Measurements from ENCODE around the gene POLN.

POLN gene

DNA sequence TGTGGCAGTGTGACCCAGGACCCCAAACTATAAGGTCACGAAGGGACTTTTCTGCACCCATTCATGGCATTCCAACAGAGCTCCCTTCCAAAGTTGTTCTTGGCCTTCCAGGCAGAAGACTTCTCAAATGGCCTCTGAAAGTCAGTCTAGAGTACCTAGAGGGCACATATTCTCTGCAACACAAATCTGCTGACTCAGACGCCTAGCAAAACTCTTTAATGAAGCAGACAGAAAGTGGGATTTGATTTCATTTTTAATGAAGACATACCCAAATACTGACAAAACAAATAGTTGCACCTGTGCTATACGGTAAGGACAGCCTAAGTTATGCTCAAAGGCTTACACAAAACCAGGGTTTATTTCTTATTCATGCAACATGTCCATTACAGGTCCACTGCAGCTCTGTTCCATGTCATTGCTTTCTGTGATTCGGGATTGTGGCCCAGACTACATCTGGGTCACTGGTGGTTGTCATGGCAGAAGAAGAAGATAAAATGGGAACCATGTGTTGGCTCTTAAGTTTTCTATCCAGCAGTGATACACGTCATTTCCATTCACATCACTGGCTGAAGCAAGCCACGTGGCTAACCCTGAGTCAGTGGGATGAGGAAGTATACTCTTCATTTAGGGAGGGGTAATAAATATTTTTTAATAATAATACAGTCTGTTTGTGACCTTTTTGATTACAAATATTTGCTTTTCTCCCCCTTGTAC lies 125.1 kb downstream of the POLN start:
- no peak for DNase-seq (ENCODE audit: low read depth in 2 of 2)

DNA sequence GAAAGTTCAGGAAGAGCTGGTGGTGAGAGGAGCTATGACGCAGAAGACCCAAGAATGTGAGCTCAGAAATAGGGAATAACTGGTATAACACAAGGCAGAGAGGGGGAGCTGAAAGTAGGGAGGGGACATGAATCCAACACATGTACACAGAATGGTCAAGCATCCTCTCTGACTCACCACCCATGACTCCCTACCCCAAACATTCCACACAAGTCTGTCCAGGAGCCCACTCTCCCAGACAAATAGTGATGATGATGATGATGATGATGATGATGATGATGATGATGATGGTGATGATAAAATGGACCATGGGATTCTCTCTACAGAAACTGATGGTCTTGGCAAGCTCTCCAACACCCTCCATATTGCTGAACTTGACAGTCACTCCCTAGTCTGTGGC lies 136.4 kb downstream of the POLN start:
- DNase-seq (ENCODE audit: low read depth in 2 of 2) = no peak

DNA sequence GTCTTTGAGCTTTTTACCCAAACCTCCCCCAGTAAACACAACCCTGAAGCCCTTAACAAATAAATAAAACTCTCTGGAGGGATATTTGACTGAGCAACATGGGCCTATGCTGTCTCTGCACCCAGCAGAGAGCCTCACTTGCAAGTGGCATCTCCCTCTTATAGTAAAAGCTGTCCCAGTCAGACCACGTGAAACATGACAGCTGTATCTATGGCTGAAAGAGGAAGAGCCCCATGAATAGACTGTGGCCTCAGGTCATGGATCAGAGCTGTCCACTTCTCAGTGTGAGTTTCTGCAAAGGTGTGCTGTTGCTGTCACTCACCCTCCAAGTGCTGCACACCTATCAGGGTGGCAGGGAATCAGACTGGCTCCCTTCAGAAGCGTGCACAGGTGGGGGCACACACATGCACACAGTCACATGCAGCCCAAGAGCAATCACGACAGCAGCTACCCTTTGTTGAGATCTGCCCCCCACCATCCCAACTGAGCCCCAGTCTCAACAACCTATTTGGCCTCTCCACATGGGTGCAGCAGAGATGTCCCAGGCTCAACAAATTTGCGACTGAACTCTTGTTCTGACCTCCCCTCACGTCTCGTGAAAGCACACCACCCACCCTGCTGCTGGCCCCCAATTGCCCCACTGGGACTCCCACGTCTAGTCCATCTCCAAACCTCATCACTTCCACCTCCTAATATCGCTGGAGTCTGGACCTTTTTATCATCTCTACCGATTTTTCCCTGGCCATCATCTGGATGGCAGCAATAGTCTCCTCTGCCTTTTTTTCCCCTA lies 137.2 kb downstream of the POLN start:
- DNase-seq (ENCODE audit: low read depth in 2 of 2) = no peak

DNA sequence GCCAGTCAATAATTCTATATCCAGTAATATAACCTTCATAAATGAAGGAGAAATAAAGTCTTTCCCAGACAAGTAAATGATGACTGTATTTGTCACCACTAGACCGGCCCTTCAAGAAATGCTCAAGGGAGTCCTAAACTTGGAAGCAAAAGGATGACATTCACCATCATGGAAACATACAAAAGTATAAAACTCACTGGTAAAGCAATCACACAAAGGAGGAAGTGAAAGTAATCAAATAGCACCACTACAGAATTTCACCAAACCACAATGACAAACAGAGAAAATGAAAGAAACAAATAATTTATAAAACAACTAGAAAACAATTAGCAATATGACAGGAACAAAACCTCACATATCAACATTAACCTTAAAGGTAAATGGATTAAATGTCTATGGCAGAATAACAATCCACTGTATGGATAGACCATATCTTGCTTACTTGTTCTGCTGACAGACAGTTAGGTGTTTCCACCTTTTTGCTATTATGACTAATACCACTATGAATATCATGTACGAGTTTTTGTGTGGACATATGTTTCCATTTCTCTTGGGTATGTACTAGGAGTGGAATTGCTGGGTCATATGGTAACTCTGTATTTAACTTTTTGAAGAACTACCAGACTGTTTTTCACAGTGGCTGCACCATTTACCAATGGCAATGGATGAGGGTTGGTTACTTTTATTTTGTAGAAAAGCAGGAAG lies 137.9 kb downstream of the POLN start:
- DNase-seq (ENCODE audit: low read depth in 2 of 2) = no peak

DNA sequence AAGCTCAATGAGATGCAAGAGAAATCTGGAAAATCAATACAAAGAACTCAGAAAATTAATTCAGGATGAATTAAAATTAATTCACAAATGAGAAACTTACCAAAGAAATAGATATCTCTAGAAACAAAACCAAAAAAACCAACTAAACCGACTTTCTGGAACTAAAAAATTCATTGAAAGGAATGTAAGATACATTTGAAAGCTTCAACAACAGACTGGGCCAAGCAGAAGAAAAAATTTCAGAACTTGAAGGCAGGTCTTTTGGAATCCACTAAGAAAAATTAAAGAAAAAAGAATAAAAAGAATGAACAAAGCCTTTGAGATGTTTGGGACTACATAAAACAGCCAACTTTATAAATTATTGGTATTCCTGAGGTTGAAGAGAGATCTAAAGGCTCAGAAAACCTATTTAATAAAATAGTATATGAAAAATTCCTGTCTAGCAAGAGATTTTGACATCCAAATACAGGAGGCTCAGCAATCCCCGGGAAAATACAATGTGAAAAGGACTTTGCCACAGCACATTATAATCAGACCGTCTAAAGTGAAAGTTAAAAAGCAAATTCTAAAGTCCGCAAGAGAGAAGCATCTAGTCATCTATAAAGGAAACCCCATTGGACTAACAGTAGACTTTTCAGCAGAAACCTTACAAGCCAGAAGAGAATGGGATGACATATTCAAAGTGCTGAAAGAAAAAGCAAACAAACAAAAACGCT lies 138.6 kb downstream of the POLN start:
- no peak for DNase-seq (ENCODE audit: low read depth in 2 of 2)

DNA sequence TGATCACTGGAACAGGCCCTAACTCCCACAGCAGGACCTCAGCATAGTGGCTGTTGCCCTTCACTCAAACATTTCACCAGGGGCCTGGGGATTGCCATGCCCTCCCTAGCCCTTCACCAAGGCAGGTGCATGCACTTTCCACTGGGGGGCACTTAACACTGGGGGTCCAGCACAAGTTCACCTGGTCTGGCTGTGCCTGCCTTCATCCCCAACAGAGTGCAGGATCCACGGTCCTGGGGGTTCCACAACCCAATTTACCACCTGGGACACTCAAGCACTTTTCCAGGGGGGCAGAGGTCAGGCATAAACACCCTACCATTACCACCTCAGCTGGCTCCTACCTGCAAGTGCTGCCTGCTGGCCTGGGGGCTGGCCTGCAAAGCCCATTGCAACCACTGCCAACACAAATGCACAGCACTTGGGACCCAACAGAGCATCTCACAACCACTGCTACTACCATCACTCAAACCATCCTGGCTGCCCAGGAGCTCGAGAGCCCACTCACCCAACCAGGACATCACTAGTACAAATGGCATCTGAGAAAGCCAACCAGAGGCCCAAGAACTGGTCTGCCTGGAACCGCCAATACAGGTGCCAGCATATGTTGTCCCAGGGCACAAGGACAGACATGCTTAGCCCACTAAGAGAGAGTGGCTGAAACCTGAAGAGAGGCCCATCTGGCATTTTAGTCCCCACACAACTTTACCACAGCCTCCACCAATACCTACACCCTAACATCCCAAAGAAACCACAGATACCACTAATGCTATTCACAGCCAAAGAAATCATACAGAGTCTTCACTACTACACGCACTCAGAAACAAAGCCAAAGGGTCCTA lies 139.7 kb downstream of the POLN start:
- no peak for DNase-seq (ENCODE audit: low read depth in 2 of 2)

DNA sequence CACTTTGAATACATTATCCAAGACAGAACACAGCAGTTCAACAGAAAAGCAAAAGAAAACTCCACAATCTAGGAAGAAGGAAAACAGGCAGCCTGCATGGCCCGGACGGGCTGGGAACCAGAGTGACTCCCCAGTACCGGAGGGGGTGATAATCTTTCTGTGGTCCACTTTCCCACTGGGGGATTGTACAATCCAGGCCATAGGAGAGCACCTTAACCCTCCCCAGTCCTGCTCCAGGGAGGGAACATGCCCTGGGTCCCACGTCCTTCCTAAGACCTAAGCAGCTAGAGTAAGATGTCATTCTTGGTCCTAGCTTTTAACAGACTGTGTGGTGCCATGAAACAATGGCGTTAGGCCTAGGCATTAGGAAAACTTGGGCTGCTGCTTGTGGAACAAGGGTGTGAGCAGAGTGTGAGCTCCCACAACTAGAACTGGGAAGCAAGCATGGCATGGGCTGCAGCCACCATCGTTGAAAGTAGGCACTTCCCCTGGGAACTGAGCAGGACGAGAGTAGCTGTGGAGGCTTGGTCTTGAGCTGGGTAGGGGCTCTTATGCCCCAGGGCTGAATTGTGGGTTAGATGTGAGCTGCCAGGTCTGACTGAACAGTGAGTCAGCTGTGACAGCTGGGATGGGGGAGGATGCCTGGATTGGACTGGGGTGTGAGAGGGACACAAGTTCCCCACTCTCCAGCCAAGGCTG lies 140.4 kb downstream of the POLN start:
- DNase-seq (ENCODE audit: low read depth in 2 of 2) = no peak

DNA sequence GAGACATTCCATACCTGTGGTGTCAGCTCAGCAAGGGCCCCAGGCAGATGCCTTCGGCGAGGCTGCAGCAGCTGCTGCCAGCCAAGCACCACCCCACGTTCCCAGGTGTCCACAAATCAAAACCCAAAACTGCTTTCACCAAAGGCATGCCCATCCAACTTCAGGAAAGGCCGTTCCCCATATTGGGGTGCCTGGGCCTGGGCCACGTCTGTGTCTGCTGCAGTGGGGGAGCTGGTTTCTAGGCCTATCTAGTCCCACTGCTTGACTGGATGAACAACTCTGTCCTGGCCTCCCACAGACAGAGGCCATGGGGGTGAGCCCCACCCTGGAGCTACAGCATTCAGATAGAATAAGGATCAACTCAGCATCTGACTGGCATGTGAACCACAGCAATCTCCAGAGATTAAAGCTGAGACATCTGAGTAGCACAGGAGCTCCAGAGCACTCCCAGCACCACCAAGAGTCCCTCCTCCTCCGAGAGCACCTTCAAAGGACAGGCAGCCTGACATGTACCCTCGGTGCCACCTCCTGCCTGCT lies 145.8 kb downstream of the POLN start:
- no peak for DNase-seq (ENCODE audit: low read depth in 2 of 2)

DNA sequence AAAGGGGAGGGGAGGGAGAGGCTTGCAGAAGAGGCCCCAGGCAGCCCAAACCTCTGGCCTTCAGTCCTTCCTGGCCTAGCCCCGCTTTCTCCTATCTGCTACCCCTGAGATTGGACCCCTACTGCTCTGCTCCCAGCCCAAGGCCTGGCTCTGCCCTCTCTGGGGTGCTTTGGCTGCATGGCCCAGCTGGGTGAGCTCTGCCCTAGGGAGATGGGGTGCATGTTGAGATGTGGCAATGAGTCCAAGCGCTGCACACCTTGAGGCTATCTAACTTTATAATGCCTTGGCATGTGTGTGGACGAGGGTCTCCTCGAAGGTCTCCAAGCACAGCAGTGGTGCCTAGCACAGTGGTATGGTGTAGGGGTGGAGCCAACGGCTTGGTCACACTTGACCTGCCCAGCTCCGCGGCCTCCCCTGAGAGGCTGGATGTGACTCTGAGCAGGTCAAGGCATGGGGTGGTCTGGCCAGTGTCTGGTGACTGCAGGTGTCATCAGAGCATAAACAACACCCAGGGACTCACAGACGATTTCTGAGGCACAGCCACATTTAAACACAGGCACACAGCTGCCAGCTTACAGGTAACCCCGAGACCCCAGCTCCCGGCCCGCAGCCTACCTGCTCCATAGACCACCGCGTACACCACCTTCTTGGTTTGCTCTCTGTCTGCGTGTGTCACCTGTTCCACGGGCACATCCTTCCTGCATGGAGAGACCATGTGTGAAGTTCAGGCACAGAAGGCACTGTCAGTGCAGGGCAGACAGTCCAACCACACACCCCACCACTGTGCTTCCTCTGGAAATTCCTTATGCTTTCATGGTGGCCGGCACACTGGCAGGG lies 146.5 kb downstream of the POLN start:
- DNase-seq (ENCODE audit: low read depth in 2 of 2) = no peak

DNA sequence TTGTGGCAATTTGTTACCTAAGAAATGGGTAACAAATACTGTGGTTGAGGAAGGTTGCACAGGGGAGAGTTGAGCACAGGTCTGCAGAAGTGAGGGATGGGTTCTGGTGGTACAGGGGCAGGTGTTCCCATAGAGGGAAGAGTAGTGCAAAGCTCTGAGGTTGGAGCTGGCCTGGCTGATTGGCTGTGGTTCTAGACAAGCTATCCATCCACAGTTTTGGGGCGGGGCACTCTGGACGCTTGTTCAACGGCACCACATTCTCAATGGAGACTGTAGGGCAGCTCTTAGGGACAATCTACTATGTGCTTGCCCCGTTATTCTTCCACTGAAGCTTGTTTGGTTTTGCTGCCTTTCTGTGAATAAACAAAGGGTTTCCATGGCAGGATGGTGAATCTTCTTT lies 147.4 kb downstream of the POLN start:
- DNase-seq (ENCODE audit: low read depth in 2 of 2) = no peak

DNA sequence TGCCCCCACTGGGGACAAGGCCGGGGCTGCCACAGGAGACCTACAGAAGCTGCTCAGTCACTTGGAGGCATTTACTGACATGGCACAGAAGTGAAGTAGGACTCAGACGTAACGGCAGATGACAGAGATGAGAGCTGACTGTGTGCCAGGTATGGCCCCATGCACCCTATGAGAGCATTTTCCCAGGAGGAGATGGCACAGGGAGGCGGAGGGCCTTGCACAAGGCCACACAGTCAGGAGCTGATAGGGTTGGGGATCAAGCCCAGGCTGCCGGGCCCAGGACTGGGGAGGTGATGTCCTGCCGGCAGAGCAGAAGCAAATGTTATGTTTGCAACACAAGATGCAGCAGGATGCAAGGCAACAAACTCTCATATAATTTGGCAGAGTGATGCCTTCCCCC lies 148.7 kb downstream of the POLN start:
- DNase-seq (ENCODE audit: low read depth in 2 of 2) = no peak

DNA sequence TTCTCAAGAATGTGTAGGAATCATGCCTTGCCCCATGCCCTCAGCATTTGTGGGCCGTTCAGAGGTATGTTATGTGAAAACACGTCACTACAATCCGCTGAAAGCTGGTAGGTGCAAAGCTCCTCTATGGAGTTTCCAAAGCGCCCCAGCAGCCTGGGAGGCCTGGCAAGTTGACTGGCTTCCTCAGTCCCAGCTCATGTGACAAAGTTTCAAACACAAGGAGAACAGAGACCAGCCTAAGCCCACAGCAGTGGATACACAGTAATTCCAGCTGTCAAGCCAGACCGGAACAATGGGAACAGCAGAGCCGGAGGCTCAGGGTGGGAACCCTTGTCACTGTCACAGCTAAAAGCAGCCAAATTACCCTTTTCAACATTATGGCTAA lies 149.3 kb downstream of the POLN start:
- no peak for DNase-seq (ENCODE audit: low read depth in 2 of 2)

DNA sequence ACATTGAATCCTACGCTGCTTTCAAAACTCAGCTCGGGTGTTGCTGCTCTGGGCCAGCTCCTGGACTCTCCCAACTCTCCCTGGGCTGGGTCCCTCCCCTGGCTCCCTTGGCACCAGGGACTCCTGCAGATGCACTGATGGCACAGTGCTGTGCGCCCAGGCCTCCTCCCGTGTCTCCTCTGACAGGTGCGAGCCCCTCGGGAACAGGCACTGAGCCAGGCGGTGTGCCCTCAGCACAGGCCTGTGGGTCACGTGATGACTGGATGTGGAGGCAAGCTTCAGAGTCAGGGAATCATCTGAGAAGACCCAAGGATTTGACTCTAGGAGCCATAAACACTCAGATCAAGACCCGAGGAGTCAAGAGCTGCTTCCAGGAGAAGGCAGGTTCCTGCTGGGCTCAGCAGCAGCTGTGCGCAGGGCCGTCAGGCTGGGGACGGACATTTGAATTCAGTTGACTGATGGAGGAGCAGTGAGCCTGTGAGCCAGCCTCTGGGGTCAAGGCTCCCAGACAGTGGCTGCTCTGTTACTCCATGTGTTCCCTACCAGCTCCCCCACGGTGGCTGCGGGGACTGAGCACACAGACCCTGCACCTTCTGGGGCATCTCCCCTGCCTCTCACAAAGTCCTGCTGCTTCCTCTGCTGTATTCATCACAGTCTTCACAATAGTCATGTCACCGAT lies 149.8 kb downstream of the POLN start:
- no peak for DNase-seq (ENCODE audit: low read depth in 2 of 2)

DNA sequence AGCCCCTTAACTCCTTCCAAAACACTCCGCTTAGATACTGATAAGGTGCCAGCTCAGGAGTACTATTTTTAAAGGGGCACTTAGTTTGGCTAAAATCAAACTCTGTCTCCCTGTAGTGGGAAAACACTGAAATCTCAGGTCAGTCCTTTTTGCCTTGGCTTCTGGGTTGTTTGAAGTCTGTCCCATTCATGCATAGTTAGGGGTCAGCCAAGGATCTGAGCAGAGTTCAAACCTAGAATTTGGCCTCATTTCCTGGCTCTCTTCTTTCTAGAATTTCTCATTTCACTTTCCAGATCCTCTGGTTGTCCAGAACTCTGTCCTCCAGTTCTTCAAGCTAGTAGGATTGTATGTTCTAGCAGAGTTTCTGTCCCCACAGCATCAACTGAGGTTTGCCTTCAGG lies 151.3 kb downstream of the POLN start:
- DNase-seq (ENCODE audit: low read depth in 2 of 2) = no peak

DNA sequence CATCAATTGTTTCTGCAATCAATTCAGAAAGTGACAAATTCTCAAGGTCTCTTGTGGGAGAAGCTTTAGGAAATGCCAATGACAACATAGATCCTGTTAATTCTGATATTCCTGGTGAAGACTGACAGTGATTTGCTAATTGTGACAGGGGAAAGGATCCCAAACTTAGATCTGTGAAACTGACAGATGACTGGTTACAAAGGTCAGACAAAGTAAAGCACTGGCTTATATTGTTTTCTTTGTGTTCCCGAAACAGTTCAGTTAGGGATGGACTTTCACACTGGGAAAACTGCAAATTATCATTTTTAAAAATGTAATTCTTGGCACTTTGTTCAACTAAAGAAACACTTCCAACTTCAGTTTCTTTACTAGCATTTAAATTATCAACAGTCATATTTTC lies 152.7 kb downstream of the POLN start:
- DNase-seq (ENCODE audit: low read depth in 2 of 2) = no peak

DNA sequence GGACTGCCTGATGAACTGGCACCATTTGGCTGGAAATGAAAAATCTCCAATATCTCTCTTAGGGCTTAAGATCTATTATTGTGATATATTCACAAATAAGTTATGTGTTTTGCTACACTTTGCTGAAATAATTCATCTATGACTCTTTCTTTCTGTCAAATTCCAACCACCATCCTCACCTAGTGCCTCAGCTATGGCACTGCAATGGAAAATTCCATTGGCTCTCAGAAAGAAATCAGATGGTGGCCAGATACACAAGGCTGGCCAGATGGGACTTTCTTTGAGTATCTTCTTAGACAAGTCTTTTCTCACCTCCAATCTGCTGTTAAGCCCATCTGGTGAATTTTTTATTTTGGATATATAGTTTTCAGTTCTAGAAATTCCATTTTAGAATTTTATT lies 154.8 kb downstream of the POLN start:
- no peak for DNase-seq (ENCODE audit: low read depth in 2 of 2)

DNA sequence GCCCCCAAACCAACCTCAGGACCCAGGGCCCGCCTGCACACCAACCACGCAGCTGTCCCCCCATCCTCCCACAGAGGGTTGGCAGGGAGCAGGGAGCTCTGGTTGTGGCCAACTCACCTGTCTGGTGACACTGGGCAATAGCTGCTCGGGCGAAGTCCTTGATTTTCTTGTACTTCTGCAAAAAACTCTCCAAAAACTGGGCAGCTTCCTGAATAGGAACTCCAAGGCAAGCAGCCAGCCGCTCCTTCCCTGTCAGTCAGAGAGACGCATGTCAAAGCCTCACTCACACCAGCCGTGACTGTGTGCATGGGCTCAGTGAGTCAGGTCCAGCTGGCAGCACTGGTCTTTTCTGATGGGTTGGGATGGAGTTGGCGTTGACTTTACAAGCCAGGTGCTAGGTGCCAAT lies 156.4 kb downstream of the POLN start:
- DNase-seq (ENCODE audit: low read depth in 2 of 2) = no peak

DNA sequence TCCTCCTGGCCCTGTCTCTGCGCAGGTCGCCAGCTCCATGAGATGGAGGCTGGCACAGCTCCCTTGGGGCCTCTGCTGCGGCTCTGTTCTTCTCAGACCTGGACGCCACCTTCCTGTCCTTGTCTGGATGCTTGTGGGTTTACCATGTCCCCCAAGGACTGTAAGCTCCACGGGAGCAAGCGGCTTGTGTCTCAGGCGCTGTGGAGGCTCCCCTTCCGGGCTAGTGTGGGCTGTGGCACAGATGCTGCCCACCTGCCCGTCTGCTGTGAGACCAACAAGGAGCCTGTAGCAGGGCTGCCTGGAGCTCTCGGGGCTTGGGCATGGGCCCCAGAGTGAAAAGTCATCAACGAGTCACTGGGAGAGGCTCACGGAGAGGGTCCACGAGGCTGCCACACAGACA lies 157.6 kb downstream of the POLN start:
- no peak for DNase-seq (ENCODE audit: low read depth in 2 of 2)

DNA sequence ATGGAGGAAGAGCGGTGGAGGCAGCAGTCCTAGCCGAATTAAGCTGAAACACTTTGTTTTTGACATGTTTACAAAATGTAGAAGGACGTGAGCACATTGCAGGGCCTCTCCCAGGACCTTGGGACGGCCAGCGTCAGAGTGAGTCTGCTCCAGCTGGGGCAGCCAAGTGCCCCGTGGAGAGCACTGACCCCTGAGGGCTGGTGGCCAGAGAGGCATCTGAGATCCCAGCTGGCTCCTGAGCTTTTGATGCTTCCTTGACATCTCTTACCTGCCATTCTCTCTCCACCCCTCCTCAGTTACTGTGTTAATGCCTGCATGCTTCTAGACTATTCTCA lies 158.1 kb downstream of the POLN start:
- no peak for DNase-seq (ENCODE audit: low read depth in 2 of 2)
